Peyer's patch (tissue), 4 donors: ENCODE data around the gene GJC1. TPM values are rescaled to one million over a fixed set of nuclear protein-coding genes. Genes with fewer than 3 reads are reported as not detected.
A peak's percentile ranks its signal among the peaks of the same experiment; 100 is the strongest.

ENCODE experiments used
- DNase-seq, 3 donors: peaks; one replicate each; pipeline ENCODE4 v3.0.0-alpha.2; 2017 to 2019
- H3K27ac ChIP-seq, 4 donors: fragments of 200-600 bp; sonication (generic); one replicate each; pipeline ENCODE4 v1.5.1; 2016 to 2019
- H3K27me3 ChIP-seq, 2 donors: fragments of 200-600 bp; sonication (generic); one replicate each; pipeline ENCODE4 v1.5.1; 2019
- H3K36me3 ChIP-seq, 3 donors: fragments of 200-600 bp; sonication (generic); one replicate each; pipeline ENCODE4 v1.5.1; 2016 to 2019
- H3K4me1 ChIP-seq, 4 donors: fragments of 200-600 bp; sonication (generic); one replicate each; pipeline ENCODE4 v1.5.1; 2016 to 2019
- H3K4me3 ChIP-seq, 4 donors: fragments of 200-600 bp; sonication (generic); 1 replicate in 3 of 4; 2 replicates in 1 of 4; pipeline ENCODE4 v1.5.1; 2016 to 2019; ENCODE audit warnings: mild to moderate bottlenecking in 1 of 4
- H3K9me3 ChIP-seq, 4 donors: fragments of 200-600 bp; sonication (generic); one replicate each; pipeline ENCODE4 v1.5.1; 2016 to 2019; ENCODE audit warnings: mild to moderate bottlenecking in 1 of 4
- POLR2A ChIP-seq, 2 donors: fragments of 450-650 bp; IDR thresholded peaks; one replicate each; pipeline ENCODE4 v1.5.1; 2017; ENCODE audit warnings: antibody characterized with exemption in 2 of 2, mild to moderate bottlenecking in 2 of 2, moderate library complexity in 2 of 2
- total RNA-seq, 4 donors: library from RNA; depleted of rRNA; stranded (reverse); fragments of >200 nt; gene quantifications; one replicate each; pipeline ENCODE4 v1.1.0, GENCODE V29; 2016
- TF ChIP-seq, protein P1 (sequence below), 6 experiments: fragments of 450-650 bp in 4 of 6; fragments of 200-600 bp in 2 of 6; sonication (generic) in 1 of 6; IDR thresholded peaks; one replicate each; pipeline ENCODE4 v1.5.1; 2017 to 2019; ENCODE audit warnings: antibody characterized with exemption in 6 of 6, mild to moderate bottlenecking in 3 of 6, moderate library complexity in 1 of 6

GJC1 gene
- total RNA-seq, 4 donors from 2014 or later: 1.4 to 7.4 (median 2.5) TPM

DNA sequence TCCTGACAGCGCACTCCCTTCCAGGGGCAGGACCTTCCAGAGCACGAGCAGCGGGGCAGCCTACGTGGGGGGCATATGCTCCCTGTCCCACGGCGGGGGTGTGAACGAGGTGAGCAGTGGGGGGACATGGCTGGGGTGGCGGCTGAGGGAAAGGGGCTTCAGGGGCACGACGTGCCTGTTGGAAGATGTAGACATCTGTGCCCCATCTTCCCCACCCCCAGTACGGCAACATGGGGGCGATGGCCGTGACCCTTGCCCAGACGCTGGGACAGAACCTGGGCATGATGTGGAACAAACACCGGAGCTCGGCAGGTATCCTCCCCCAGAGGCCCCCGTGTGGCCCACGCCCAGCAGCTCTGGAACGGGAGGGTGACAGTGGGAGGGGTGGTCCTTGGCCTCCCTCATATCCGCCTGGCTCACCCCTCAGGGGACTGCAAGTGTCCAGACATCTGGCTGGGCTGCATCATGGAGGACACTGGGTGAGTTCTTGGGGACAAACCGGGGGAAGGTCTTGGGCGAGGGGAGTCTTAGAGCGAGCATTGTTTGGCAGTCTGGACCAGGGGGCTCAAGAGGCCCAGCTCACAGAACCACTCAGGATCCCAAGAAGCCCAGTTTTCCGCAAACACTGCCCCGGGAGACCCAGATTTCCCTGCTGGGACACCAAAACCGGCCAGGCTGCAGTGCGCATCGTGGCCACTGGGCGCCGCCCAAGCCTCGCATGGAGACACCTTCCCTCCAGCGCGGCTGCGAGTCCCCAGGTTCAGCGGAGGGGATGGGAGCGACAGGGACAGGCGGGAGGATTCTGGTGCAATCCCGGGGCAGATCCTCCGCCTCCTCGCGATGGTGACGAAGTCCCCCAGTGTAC lies 55.6 kb downstream of the GJC1 start:
- H3K4me3 ChIP-seq: peak overlapping the region; percentile 50 to 74 (median 68)
- H3K36me3 ChIP-seq: no peaks in the 10 kb centered on the region
- H3K9me3 ChIP-seq: no peaks in the 10 kb centered on the region
- H3K27me3 ChIP-seq: no peaks in the 10 kb centered on the region
- peaks cover 4 to 28% (median 7%) of the 10 kb centered on the region in 4 donors for H3K4me1 ChIP-seq
- peak; percentile 91 to 96 (median 92) for DNase-seq
- peak overlapping the region in 2 of 4 donors; percentile 38 to 72 for H3K27ac ChIP-seq
- TF ChIP-seq, protein P1, sequence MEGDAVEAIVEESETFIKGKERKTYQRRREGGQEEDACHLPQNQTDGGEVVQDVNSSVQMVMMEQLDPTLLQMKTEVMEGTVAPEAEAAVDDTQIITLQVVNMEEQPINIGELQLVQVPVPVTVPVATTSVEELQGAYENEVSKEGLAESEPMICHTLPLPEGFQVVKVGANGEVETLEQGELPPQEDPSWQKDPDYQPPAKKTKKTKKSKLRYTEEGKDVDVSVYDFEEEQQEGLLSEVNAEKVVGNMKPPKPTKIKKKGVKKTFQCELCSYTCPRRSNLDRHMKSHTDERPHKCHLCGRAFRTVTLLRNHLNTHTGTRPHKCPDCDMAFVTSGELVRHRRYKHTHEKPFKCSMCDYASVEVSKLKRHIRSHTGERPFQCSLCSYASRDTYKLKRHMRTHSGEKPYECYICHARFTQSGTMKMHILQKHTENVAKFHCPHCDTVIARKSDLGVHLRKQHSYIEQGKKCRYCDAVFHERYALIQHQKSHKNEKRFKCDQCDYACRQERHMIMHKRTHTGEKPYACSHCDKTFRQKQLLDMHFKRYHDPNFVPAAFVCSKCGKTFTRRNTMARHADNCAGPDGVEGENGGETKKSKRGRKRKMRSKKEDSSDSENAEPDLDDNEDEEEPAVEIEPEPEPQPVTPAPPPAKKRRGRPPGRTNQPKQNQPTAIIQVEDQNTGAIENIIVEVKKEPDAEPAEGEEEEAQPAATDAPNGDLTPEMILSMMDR (IDR thresholded peaks at IDR 0.05): peak; percentile 96 to 99 (median 98)
- no peak for TF ChIP-seq POLR2A (IDR thresholded peaks at IDR 0.05)

DNA sequence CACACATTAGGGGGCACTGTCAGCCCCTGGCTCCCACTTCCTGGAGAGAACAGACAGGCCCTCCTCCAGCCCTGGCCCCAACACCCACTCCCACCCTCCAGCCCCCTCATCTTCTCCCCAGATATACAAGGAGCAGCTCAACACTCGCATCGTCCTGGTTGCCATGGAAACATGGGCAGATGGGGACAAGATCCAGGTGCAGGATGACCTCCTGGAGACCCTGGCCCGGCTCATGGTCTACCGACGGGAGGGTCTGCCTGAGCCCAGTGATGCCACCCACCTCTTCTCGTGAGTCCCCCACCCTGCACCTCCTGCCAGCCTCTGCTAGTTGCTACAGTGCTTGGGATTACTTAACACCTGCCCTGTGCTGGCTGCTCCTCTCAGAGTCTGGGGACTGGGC lies 56.9 kb downstream of the GJC1 start:
- Histone ChIP-seq H3K36me3 (no peaks in the 10 kb centered on the region), H3K9me3 (no peaks in the 10 kb centered on the region), H3K27me3 (no peaks in the 10 kb centered on the region), H3K4me1 (peaks cover 4 to 21% (median 7%) of the 10 kb centered on the region in 4 donors), H3K27ac (no peak overlapping the region), H3K4me3 (no peak overlapping the region)
- DNase-seq: no peak
- no peak for TF ChIP-seq POLR2A (IDR thresholded peaks at IDR 0.05)
- TF ChIP-seq, protein P1 (IDR thresholded peaks at IDR 0.05): no peak

DNA sequence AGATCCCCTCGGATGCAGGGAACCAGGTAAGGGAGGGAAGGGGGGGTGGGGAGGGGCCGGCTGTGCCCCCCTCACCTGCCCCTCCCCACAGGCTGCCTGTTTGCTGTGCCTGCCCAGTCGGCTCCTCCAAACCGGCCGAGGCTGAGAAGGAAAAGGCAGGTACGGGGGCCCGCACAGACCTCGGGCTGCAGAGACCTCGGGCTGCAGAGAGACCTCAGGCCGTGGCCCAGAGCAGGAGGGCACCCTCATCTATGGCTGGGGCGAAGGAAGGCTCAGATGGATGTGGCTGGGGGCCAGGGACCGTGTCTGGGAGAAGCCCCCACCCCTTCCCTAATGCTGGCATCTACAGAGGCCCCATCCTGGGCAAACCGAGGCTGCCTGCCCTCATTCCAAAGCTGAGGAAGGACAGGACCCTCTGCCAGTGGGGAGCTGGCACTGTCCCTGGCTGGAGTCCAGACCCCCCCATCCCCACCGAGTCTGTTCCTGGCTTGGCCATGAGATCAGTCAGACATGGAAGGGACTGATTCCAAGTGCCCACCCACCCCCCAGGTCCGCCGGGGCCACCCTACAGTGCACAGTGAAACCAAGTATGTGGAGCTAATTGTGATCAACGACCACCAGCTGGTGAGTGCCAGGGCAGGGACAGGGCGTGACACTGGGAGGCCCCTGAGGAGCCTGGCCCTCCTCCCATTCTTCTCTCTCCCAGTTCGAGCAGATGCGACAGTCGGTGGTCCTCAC lies 57.6 kb downstream of the GJC1 start:
- no peaks in the 10 kb centered on the region for H3K9me3 ChIP-seq
- TF ChIP-seq, protein P1 (IDR thresholded peaks at IDR 0.05): no peak
- no peak for TF ChIP-seq POLR2A (IDR thresholded peaks at IDR 0.05)
- no peaks in the 10 kb centered on the region for H3K27me3 ChIP-seq
- no peaks in the 10 kb centered on the region for H3K36me3 ChIP-seq
- no peak overlapping the region for H3K27ac ChIP-seq
- H3K4me1 ChIP-seq: peaks cover 4 to 21% (median 7%) of the 10 kb centered on the region in 4 donors
- H3K4me3 ChIP-seq: no peak overlapping the region
- no peak for DNase-seq

DNA sequence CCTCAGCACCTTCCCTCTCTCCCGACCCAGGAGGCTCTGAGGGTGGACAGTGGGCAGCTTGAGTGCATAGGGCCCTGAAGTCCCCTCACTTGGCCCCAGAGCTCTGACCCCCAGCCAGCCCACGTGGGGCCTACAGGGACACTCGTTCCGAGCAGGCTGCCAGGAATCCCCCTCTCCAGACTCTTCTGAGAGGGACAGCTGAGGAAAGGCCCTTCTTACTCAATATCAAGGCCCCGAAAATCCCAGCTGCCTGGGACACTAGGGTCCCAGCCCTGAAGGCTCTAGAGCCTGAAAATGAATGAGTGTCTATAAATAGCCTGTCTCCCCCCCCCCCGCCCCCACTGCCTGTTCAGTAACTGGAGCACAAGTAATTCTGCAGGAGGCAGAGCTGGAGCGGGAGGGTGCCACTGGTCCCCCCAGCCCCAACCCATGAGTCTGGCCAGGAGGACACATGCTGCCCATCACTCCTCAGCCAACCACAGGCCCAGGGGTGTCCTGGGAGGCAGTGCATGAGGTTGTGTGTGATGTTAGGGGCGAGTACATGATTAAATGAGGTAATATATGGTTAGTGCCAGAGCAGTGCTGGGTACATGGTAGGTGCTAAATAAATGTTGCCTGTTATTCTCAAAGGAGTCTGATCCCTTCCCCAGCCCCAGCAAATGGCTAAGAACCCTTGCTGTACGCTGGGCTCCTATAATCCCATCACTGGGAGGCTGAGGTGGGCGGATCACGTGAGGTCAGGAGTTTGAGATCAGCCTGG lies 59.7 kb downstream of the GJC1 start:
- Histone ChIP-seq H3K27me3 (no peaks in the 10 kb centered on the region), H3K4me1 (peaks cover 0 to 10% (median 4%) of the 10 kb centered on the region in 4 donors), H3K9me3 (no peaks in the 10 kb centered on the region), H3K27ac (no peak overlapping the region), H3K4me3 (no peak overlapping the region), H3K36me3 (no peaks in the 10 kb centered on the region)
- no peak for TF ChIP-seq POLR2A (IDR thresholded peaks at IDR 0.05)
- TF ChIP-seq, protein P1 (IDR thresholded peaks at IDR 0.05): no peak
- no peak for DNase-seq

DNA sequence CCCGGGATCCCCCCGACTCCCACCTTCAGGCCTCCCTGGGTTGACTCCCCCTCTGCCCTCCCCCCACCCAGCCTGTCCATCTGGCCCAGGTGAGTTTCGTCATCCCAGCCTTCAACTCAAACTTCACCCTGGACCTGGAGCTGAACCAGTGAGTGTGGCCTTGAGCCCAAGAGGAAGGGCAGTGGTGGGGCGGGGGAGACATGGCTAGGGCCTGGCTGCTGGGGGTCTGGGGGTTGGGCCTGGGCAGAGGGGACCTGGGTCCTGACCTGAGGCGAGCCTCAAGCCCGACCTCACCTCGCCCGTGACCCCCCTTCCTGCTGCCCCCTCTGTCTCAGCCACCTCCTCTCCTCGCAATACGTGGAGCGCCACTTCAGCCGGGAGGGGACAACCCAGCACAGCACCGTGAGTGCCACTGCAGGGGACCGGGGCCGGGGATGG lies 60.4 kb downstream of the GJC1 start:
- no peak overlapping the region for H3K4me3 ChIP-seq
- no peaks in the 10 kb centered on the region for H3K9me3 ChIP-seq
- H3K36me3 ChIP-seq: no peaks in the 10 kb centered on the region
- no peak overlapping the region for H3K27ac ChIP-seq
- TF ChIP-seq, protein P1 (IDR thresholded peaks at IDR 0.05): no peak
- TF ChIP-seq POLR2A (IDR thresholded peaks at IDR 0.05): no peak
- DNase-seq: no peak
- H3K4me1 ChIP-seq: peaks cover 0 to 3% (median 0%) of the 10 kb centered on the region in 4 donors
- no peaks in the 10 kb centered on the region for H3K27me3 ChIP-seq
